Panc1 (cell line): ENCODE data around the gene CEP83. TPM values are rescaled to one million over a fixed set of nuclear protein-coding genes. Genes with fewer than 3 reads are reported as not detected.

Source experiments
- ATAC-seq: fragments of 200-7000 bp; cut with Tn5 transposase; 2 replicates; pipeline ENCODE4 v1.9.1; 2020; ENCODE audit warnings: mild to moderate bottlenecking, moderate library complexity
- BruUV-seq: library from RNA; stranded (reverse); fragments of 400-500 nt; replicated peaks from 2 replicates; lab custom pipeline; 2021; lab: Mats Ljungman, UMichigan
- CTCF ChIA-PET: fragments of 300-600 bp; sonication (Branson Sonifier 250); formaldehyde crosslinking; loops from one replicate; lab custom pipeline; 2022; ENCODE audit warnings: antibody characterized with exemption; lab: Charles Lee
- POLR2A ChIA-PET: fragments of 300-600 bp; sonication (Branson Sonifier 250); formaldehyde crosslinking; loops from one replicate; lab custom pipeline; 2022; ENCODE audit warnings: antibody characterized with exemption; lab: Charles Lee
- DNase-seq: peaks from one replicate; pipeline ENCODE4 v3.0.0-alpha.2; 2010; ENCODE audit warnings: low read depth, low spot score
- H3K27ac ChIP-seq: 2 replicates; pipeline ENCODE4 v1.5.1; 2011; ENCODE audit warnings: mild to moderate bottlenecking, low read length, inconsistent platforms
- H3K27me3 ChIP-seq: fragments of 200-500 bp; sonication (Bioruptor generic); 2 replicates; pipeline ENCODE4 v1.6.0; 2014; ENCODE audit warnings: low read length, inconsistent platforms; ENCODE audit not compliant: control insufficient read depth, insufficient read depth
- H3K36me3 ChIP-seq: fragments of 200-500 bp; sonication (Bioruptor generic); 2 replicates; pipeline ENCODE4 v1.5.1; 2014; ENCODE audit warnings: inconsistent platforms, mild to moderate bottlenecking, low read length, moderate library complexity; ENCODE audit not compliant: control insufficient read depth, insufficient read depth
- H3K4me1 ChIP-seq: 2 replicates; pipeline ENCODE4 v1.5.1; 2011; ENCODE audit warnings: inconsistent platforms, mild to moderate bottlenecking, low read length, moderate library complexity; ENCODE audit not compliant: control insufficient read depth, insufficient read depth
- H3K4me3 ChIP-seq, 2 experiments: 2 replicates each; pipeline ENCODE4 v1.5.1; 2011 to 2012; ENCODE audit warnings: low read depth in 2 of 2, low read length in 2 of 2, mild to moderate bottlenecking in 2 of 2, inconsistent platforms in 1 of 2, moderate library complexity in 1 of 2
- H3K9me3 ChIP-seq: fragments of 200-500 bp; sonication (Bioruptor generic); 2 replicates; pipeline ENCODE4 v1.5.1; 2014; ENCODE audit warnings: low read depth, mild to moderate bottlenecking, inconsistent platforms, low read length, moderate library complexity; ENCODE audit not compliant: control insufficient read depth, insufficient read depth
- POLR2AphosphoS5 ChIP-seq: IDR thresholded peaks from 2 replicates; pipeline ENCODE4 v1.6.1; 2012; ENCODE audit warnings: mild to moderate bottlenecking, low read depth, low read length, moderate library complexity
- SIN3A ChIP-seq: IDR thresholded peaks from 2 replicates; pipeline ENCODE4 v1.6.1; 2012; ENCODE audit warnings: low read depth, mild to moderate bottlenecking, low read length, moderate library complexity, borderline replicate concordance; ENCODE audit not compliant: insufficient read depth
- TCF7L2 ChIP-seq: IDR thresholded peaks from 2 replicates; pipeline ENCODE4 v1.6.1; 2011; ENCODE audit warnings: mild to moderate bottlenecking, low read depth, low read length, inconsistent platforms
- in situ Hi-C: cut with HindIII; loops from 2 replicates; pipeline ENCODE4 v1.10.0; 2016; ENCODE audit warnings: low sequenced_read_pairs, low pct_unique_long_range_greater_than_20kb
- intact Hi-C: fragments of 100-400 bp; cut with micrococcal nuclease; formaldehyde crosslinking; loops from one replicate; pipeline ENCODE4 v1.10.0; 2022; ENCODE audit not compliant: unreplicated experiment
- total RNA-seq: library from RNA; stranded (reverse); gene quantifications from one replicate; pipeline ENCODE4 v1.2.1, GENCODE V29; 2021; ENCODE audit not compliant: unreplicated experiment
- TF ChIP-seq, protein P1 (sequence below), 2 experiments: IDR thresholded peaks; 2 replicates each; pipeline ENCODE4 v1.6.1; 2011 to 2012; ENCODE audit warnings: low read depth in 2 of 2, control low read depth in 1 of 2, low read length in 1 of 2, mild to moderate bottlenecking in 1 of 2, moderate library complexity in 1 of 2; ENCODE audit not compliant: insufficient read depth in 1 of 2
- TF ChIP-seq, protein P2 (sequence below): fragments of 450-650 bp; IDR thresholded peaks from 2 replicates; pipeline ENCODE4 v1.5.1; 2017; ENCODE audit warnings: mild to moderate bottlenecking

CEP83 gene
- total RNA-seq, 1 experiment from 2014 or later, result 28.0 TPM

DNA sequence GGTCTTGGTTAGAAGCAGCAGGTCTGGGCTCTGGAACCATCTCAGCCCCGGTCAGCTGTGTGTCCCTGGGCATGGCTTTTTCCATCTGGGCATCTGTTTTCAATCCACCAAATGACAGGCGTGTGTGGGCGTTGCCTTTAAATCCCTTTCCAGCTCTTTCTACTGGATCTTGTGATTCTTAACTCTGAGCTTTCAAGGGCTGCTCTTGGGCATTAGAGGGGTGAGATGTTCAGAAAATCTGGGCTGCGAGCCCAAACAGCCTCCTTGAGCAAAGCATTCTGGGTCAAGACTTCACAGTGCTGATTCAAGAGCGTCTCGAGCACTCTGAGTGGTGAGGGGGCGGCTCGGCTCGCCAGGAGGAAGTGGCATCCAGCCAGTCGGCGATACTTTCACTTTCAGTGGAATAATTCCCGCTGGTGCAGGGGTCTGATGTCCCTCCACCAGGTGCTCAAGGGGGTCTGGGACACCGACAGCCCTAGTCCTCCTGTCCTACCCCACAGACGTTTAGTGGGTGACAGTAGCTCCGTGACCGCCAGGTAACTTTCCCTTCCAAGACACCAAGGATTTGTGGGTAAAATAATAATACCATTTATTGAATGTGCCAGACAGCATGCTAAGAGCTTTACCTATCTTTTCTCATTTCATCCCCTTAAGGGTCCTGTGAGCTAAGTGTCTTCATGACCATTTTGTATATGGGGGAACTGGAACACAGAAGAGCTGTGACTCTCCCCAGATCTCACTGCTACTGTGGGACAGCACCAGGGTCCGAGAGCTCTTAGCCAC is 197.2 kb downstream of the CEP83 start:
- in situ Hi-C loops, result no loop called here
- CTCF ChIA-PET, result no interaction called here
- H3K27ac ChIP-seq, result peak overlapping the region; percentile 55

DNA sequence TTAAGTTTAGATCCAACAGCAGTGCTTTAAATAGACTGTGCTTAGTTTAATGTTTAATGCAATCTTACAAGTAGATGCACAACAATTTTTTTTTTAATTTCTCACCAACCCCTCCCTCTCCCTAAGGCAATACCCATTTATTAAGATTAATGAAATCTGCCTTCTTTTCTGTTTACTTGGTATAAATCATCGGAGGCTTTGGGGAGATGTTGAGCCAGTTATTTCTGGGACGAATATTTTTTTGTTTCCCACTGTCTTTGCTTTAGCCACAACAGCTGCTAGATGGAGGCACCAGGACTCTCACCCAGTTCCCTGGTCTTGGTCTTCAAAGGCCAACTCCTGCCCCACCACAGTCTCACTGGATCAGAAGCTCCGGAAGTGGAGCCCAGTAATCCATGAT is 197.9 kb downstream of the CEP83 start:
- BruUV-seq, result no TSS peak
- H3K27me3 ChIP-seq, result no peaks in the 10 kb centered on the region; the same call in 1 of the 2 replicates
- ChIA-PET CTCF (no interaction called here), POLR2A (interaction anchor here (0.5 kb wide), 1 partner anchor 1889 kb away, joined by 3 read pairs; no protein-coding TSS in a partner anchor)
- peak overlapping the region; percentile 46 to 75 for H3K4me3 ChIP-seq
- no peak for DNase-seq
- H3K4me1 ChIP-seq, result 0 out of 2 replicates have a peak, but pooled peaks cover 4% of the 10 kb centered on the region
- H3K27ac ChIP-seq, result no peak overlapping the region
- no peak for ATAC-seq
- H3K9me3 ChIP-seq, result no peaks in the 10 kb centered on the region
- in situ Hi-C loops, result no loop called here
- intact Hi-C loops, result no loop called here
- TF ChIP-seq SIN3A, result no peak
- TF ChIP-seq, protein P1, sequence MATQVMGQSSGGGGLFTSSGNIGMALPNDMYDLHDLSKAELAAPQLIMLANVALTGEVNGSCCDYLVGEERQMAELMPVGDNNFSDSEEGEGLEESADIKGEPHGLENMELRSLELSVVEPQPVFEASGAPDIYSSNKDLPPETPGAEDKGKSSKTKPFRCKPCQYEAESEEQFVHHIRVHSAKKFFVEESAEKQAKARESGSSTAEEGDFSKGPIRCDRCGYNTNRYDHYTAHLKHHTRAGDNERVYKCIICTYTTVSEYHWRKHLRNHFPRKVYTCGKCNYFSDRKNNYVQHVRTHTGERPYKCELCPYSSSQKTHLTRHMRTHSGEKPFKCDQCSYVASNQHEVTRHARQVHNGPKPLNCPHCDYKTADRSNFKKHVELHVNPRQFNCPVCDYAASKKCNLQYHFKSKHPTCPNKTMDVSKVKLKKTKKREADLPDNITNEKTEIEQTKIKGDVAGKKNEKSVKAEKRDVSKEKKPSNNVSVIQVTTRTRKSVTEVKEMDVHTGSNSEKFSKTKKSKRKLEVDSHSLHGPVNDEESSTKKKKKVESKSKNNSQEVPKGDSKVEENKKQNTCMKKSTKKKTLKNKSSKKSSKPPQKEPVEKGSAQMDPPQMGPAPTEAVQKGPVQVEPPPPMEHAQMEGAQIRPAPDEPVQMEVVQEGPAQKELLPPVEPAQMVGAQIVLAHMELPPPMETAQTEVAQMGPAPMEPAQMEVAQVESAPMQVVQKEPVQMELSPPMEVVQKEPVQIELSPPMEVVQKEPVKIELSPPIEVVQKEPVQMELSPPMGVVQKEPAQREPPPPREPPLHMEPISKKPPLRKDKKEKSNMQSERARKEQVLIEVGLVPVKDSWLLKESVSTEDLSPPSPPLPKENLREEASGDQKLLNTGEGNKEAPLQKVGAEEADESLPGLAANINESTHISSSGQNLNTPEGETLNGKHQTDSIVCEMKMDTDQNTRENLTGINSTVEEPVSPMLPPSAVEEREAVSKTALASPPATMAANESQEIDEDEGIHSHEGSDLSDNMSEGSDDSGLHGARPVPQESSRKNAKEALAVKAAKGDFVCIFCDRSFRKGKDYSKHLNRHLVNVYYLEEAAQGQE (IDR thresholded peaks at IDR 0.05; ENCODE audit: insufficient read depth in 1 of 2, low read depth in 2 of 2, low read length in 1 of 2), result no peak
- no peak for TF ChIP-seq POLR2AphosphoS5
- TF ChIP-seq TCF7L2, result no peak
- H3K36me3 ChIP-seq, result no peaks in the 10 kb centered on the region

More for the DNA sequence above, 197.2 kb downstream of the CEP83 start:
- POLR2A ChIA-PET, result interaction anchor here (0.5 to 0.9 kb wide), 2 partner anchors 23 to 1890 kb away, joined by 3 read pairs; no protein-coding TSS in a partner anchor
- no TSS peak for BruUV-seq
- H3K36me3 ChIP-seq, result no peaks in the 10 kb centered on the region
- no peaks in the 10 kb centered on the region for H3K9me3 ChIP-seq
- TF ChIP-seq, protein P2, sequence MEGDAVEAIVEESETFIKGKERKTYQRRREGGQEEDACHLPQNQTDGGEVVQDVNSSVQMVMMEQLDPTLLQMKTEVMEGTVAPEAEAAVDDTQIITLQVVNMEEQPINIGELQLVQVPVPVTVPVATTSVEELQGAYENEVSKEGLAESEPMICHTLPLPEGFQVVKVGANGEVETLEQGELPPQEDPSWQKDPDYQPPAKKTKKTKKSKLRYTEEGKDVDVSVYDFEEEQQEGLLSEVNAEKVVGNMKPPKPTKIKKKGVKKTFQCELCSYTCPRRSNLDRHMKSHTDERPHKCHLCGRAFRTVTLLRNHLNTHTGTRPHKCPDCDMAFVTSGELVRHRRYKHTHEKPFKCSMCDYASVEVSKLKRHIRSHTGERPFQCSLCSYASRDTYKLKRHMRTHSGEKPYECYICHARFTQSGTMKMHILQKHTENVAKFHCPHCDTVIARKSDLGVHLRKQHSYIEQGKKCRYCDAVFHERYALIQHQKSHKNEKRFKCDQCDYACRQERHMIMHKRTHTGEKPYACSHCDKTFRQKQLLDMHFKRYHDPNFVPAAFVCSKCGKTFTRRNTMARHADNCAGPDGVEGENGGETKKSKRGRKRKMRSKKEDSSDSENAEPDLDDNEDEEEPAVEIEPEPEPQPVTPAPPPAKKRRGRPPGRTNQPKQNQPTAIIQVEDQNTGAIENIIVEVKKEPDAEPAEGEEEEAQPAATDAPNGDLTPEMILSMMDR, result no peak
- TF ChIP-seq SIN3A (no peak), TCF7L2 (no peak), POLR2AphosphoS5 (no peak)
- TF ChIP-seq, protein P1 (IDR thresholded peaks at IDR 0.05; ENCODE audit: insufficient read depth in 1 of 2, low read depth in 2 of 2, low read length in 1 of 2), result no peak
- H3K4me1 ChIP-seq, result 0 out of 2 replicates have a peak, but pooled peaks cover 4% of the 10 kb centered on the region
- peak; percentile 85 for ATAC-seq
- peak overlapping the region; percentile 46 to 75 for H3K4me3 ChIP-seq
- DNase-seq, result no peak
- intact Hi-C loops, result no loop called here
- no peaks in the 10 kb centered on the region; the same call in 1 of the 2 replicates for H3K27me3 ChIP-seq
